Measurements from ENCODE around the gene REM2.

REM2 gene

GRCh38 chr14:22875003-22875747, 7.8 kb upstream of the REM2 start:
- DNase-seq (ENCODE audit: low read depth), result no peak

GRCh38 chr14:22875748-22876319, 7.2 kb upstream of the REM2 start:
- DNase-seq (ENCODE audit: low read depth), result no peak

GRCh38 chr14:22877000-22877501, 6.0 kb upstream of the REM2 start:
- no peak for DNase-seq (ENCODE audit: low read depth)

- no peak for DNase-seq (ENCODE audit: low read depth)
These were observed 4.5 kb upstream of the REM2 start for GRCh38 chr14:22878271-22879246.

- DNase-seq (ENCODE audit: low read depth), result no peak
These were observed 958 bp upstream of the REM2 start for GRCh38 chr14:22882064-22882463.

- no peak for DNase-seq (ENCODE audit: low read depth)
These were observed 371 bp upstream of the REM2 start for GRCh38 chr14:22882529-22883172.

GRCh38 chr14:22884076-22884737, 1.2 kb downstream of the REM2 start:
- DNase-seq (ENCODE audit: low read depth), result no peak

- no peak for DNase-seq (ENCODE audit: low read depth)
These were observed 1.9 kb downstream of the REM2 start for GRCh38 chr14:22884738-22885523.

GRCh38 chr14:22885975-22886374, 3.0 kb downstream of the REM2 start:
- no peak for DNase-seq (ENCODE audit: low read depth)

- peak; percentile 61 for DNase-seq (ENCODE audit: low read depth)
These were observed 3.7 kb downstream of the REM2 start for GRCh38 chr14:22886500-22887259.

GRCh38 chr14:22887260-22887989, 4.4 kb downstream of the REM2 start:
- no peak for DNase-seq (ENCODE audit: low read depth)

GRCh38 chr14:22887990-22888378, 5.0 kb downstream of the REM2 start:
- no peak for DNase-seq (ENCODE audit: low read depth)

GRCh38 chr14:22888662-22889061, 5.6 kb downstream of the REM2 start:
- DNase-seq (ENCODE audit: low read depth), result no peak

- no peak for DNase-seq (ENCODE audit: low read depth)
These were observed 7.4 kb downstream of the REM2 start for GRCh38 chr14:22890416-22890815.

- no peak for DNase-seq (ENCODE audit: low read depth)
These were observed 9.5 kb downstream of the REM2 start for GRCh38 chr14:22892488-22892887.

GRCh38 chr14:22893706-22894105, 10.7 kb downstream of the REM2 start:
- no peak for DNase-seq (ENCODE audit: low read depth)

GRCh38 chr14:22895402-22895801, 12.4 kb downstream of the REM2 start:
- DNase-seq (ENCODE audit: low read depth), result no peak

- no peak for DNase-seq (ENCODE audit: low read depth)
These were observed 13.3 kb downstream of the REM2 start for GRCh38 chr14:22896356-22896755.

GRCh38 chr14:22896760-22897159, 13.7 kb downstream of the REM2 start:
- DNase-seq (ENCODE audit: low read depth), result no peak
